HUES48 (cell line): Measurements from ENCODE around the gene CLMP.

Experiments used
- H3K27ac ChIP-seq: one replicate; pipeline ENCODE4 v1.7.0; 2013; ENCODE audit warnings: low read depth, low read length, inconsistent platforms
- H3K27me3 ChIP-seq: 2 replicates; pipeline ENCODE4 v1.6.1; 2013; ENCODE audit warnings: mild to moderate bottlenecking, low read length; ENCODE audit not compliant: control insufficient read depth, insufficient read depth
- H3K36me3 ChIP-seq: 2 replicates; pipeline ENCODE4 v1.6.1; 2013; ENCODE audit warnings: low read length; ENCODE audit not compliant: control insufficient read depth, insufficient read depth
- H3K4me1 ChIP-seq: 2 replicates; pipeline ENCODE4 v1.6.1; 2013; ENCODE audit warnings: mild to moderate bottlenecking, low read length; ENCODE audit not compliant: control insufficient read depth, insufficient read depth
- H3K4me3 ChIP-seq: 2 replicates; pipeline ENCODE4 v1.5.1; 2013; ENCODE audit warnings: mild to moderate bottlenecking, low read depth, low read length
- H3K9ac ChIP-seq: 2 replicates; pipeline ENCODE4 v1.6.1; 2013; ENCODE audit warnings: mild to moderate bottlenecking, low read depth, low read length, moderate library complexity
- H3K9me3 ChIP-seq: 2 replicates; pipeline ENCODE4 v1.6.1; 2013; ENCODE audit warnings: low read length; ENCODE audit not compliant: control insufficient read depth, insufficient read depth

The CLMP gene, protein sequence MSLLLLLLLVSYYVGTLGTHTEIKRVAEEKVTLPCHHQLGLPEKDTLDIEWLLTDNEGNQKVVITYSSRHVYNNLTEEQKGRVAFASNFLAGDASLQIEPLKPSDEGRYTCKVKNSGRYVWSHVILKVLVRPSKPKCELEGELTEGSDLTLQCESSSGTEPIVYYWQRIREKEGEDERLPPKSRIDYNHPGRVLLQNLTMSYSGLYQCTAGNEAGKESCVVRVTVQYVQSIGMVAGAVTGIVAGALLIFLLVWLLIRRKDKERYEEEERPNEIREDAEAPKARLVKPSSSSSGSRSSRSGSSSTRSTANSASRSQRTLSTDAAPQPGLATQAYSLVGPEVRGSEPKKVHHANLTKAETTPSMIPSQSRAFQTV

DNA sequence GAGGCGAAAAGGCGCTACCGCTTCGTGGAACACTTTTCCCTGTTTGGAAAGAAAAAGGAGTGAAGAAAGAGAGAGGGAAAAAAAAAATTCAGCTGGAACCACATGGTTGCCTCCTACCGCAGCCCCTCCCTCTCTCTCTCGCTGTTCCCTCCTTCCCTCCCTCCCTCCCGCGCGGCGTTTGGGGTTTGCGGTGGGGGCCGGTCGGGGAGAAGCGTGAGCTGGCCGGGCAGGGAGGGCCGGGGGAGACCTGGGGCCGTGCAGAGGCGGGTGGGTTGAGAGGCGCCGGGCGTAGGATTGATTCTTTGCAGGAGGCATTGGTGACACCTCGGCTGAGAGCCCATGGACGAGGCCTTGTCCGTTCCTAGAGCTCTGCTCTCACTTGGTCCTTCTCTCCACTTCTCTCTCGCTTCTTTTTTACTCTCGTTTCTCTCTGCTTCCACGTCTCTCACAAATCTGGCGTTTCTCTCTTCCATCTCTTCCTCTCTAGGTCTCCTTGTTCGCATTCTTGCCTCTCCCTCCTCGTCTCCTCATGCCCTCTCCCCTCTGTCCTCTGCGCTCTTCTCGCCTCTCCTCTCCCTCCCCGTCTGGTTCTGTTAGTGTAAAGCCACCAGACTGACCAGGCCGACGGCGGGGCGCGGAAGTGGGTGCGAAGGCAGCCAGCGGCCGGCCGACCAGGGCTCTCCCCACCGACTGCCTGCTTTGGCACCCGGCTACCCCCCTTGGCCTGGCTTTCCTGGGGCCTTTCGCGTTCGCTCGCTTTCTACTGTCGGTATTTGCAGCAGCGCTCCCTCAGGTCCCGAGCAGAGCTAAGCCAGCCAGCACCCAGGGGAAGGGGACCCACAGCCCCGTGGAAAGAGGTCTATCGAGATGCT, at the start of gene CLMP:
CLMP (minus strand) TSS at position 61 of the 872 bp plus-strand sequence. CDS start 308 bp downstream, outside the sequence.
- peaks cover 49% of the 10 kb centered on the region for H3K4me1 ChIP-seq
- H3K27ac ChIP-seq = peak within 1 kb of the TSS; percentile 78
- no peaks in the 10 kb centered on the region for H3K9me3 ChIP-seq
- H3K9ac ChIP-seq = peak within 1 kb of the TSS; percentile 68
- H3K27me3 ChIP-seq = peaks cover 12% of the 10 kb centered on the region; the same call in 1 of the 2 replicates
- no peaks in the 10 kb centered on the region for H3K36me3 ChIP-seq
- peak within 1 kb of the TSS; percentile 78 for H3K4me3 ChIP-seq

DNA sequence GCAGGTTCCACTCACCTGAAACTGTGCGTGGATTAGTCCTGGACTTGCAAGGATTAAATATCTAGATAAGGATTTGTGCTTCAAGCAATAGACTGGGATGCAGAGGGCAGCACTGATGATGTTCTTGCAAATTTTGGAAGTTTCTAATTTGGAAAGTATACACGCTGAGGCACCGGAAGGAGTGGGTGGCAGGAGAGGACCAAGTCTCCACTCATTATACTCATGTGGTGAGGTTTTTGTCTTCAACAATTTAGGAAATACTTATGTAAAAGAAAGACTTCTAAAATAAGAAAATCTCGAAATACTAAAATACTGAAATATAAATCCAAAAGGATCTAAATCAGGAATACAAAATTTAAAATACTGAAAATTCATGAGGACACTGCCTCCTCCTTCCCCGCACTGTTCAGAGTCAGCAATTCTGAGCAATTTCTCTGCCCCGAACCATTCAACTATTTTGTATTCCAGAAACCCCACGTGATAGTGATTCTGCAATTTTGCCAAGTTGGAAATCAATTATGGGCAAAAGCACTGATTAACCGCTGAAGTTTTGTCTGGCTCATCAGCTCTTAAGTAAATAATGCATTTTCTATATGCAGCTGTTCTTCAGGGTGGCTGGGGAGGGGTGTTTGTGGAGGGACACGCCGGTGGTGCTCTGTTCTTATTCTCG, 47.0 kb upstream of the CLMP start:
- H3K27ac ChIP-seq = no peak overlapping the region
- H3K4me1 ChIP-seq = peaks cover 16% of the 10 kb centered on the region
- H3K9ac ChIP-seq = no peak overlapping the region
- no peak overlapping the region for H3K4me3 ChIP-seq
- no peaks in the 10 kb centered on the region for H3K36me3 ChIP-seq
- H3K9me3 ChIP-seq = no peaks in the 10 kb centered on the region
- H3K27me3 ChIP-seq = no peaks in the 10 kb centered on the region

DNA sequence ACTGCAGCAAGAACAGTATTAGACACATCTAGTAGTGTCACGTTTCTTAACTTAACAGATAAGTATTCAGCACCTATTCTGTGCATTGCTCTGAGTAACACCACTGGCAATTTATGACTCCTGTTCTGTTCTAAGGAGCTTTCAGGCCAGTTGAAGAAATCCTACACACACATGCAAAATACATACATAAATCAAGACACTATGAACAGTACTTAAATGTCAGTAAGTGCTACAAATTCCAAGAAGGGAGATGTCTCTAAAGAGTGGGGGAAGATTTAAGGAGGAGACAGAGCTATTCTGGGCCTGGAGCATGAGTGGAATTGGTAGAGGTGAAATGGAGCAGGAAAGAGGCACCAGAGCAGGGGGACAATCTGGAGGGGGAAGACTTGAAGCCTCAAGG, 46.2 kb upstream of the CLMP start:
- H3K27ac ChIP-seq = no peak overlapping the region
- H3K4me3 ChIP-seq = no peak overlapping the region
- H3K36me3 ChIP-seq = no peaks in the 10 kb centered on the region
- peaks cover 16% of the 10 kb centered on the region for H3K4me1 ChIP-seq
- H3K27me3 ChIP-seq = no peaks in the 10 kb centered on the region
- no peaks in the 10 kb centered on the region for H3K9me3 ChIP-seq
- H3K9ac ChIP-seq = no peak overlapping the region

DNA sequence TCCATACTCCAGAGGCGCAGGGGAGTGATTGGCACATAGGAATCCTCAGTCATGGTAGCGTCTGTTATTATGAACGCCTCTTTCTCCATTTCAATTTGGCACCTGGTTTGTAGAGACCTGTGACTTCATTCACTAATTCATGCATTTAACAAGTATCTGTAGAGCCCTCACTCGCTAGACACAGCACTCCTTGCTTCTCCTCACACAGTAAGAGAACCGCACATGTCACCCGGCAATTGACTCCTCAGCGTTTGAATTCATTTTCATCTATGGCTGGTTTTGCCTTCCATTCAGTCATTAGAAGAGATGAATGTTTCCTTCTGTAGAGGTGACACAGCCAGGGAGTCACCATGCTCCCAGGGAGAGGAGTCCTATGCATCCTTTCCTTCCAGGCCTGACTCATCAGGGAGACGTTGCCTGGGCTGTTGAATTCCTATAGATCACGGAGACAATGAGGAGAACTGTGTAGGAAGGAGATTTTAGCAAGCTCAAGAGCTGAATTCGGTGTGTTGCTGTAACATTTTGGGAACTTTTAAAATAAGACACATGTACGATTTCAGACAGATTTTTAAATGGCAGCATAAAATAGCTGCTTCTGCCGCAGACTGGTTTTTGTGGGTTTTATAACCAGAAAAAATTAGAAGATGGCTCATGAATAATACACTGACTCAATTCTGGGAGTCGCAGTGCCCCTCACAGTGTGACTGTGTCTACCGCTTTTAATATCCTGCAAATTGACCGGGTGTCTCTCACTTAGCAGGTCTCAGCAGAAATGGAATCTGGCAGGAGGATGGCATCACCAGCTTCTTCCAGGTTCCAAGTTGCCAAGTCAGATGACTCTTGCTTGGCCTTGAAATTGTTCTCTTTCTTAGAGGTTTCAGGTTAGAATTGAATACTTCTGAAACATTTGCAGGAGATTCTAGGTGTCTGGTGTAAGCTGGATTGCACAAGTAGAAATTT, 44.4 kb upstream of the CLMP start:
- Histone ChIP-seq H3K4me3 (no peak overlapping the region), H3K36me3 (no peaks in the 10 kb centered on the region), H3K27ac (no peak overlapping the region), H3K27me3 (no peaks in the 10 kb centered on the region), H3K4me1 (peaks cover 16% of the 10 kb centered on the region), H3K9me3 (no peaks in the 10 kb centered on the region), H3K9ac (no peak overlapping the region)

DNA sequence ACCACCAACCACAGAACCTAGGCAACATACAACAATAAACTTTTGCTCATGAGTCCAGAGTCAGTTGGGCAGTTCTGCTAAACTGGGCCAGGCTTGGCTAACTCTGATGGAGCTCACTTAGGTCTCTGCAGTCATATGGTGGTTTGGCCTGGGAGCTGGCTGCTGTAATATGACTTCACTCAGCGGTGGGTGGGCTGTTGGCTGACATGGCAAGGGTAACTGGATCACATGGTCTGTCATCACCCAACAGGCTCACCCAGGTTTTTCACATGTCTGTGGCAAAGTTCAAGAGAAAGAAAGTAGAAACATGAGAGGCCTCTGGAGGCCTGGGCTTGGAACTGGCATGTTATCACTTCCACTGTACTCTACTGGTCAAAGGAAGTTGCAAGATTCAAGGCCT, 43.2 kb upstream of the CLMP start:
- Histone ChIP-seq H3K4me1 (peaks cover 4% of the 10 kb centered on the region; the same call in 1 of the 2 replicates), H3K27me3 (no peaks in the 10 kb centered on the region), H3K27ac (no peak overlapping the region), H3K4me3 (no peak overlapping the region), H3K9me3 (no peaks in the 10 kb centered on the region), H3K36me3 (no peaks in the 10 kb centered on the region), H3K9ac (no peak overlapping the region)

DNA sequence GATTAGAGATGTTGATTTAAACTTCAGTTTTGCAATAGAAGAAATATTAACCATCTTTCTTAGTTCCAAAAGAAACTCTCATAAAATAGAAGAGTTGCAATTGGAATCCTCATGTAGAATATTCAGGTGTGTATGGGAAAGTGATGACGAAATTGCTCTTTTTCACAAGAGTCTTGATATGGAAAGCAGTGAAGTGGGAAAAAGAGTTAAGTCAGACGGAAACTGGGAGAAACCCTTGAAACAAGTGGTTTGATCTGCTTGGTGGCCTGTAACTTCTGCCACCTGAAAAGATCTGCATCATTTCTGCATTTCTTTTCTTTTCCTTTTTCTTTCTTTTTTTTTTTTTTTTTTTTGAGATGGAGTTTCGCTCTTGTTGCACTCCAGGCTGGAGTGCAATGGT, 41.8 kb upstream of the CLMP start:
- H3K4me3 ChIP-seq = no peak overlapping the region
- no peak overlapping the region for H3K27ac ChIP-seq
- no peaks in the 10 kb centered on the region for H3K27me3 ChIP-seq
- H3K9ac ChIP-seq = no peak overlapping the region
- peaks cover 3% of the 10 kb centered on the region; the same call in 1 of the 2 replicates for H3K4me1 ChIP-seq
- H3K36me3 ChIP-seq = no peaks in the 10 kb centered on the region
- H3K9me3 ChIP-seq = no peaks in the 10 kb centered on the region

DNA sequence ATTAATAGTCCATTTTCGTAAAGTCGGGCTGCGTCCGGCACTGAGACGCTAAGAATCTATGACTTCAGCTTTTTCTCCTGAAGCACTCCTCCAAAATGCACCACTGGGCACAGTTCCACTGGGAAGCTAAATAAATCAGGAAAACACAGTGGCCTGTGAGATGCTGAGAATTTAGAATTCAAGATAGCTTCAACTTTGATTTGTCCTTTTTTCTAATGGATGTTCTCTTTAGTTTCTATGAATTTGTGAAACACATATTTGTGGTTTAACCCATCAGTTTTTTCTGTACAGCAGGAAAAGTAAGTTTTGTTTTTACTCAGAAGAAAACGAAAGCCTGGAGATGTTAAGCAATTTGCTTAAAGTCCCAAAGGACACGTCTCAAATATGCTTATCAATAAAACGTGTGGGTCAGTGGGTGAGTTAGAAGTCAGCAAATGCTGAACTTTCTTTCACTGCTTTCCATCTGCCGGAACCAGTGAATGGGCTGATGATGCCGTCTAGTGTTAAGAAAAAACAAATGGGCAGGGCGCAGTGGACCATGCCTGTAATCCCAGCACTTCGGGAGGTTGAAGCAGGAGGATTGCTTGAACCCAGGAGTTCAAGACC, 40.7 kb upstream of the CLMP start:
- H3K4me3 ChIP-seq = no peak overlapping the region
- H3K9ac ChIP-seq = no peak overlapping the region
- H3K27ac ChIP-seq = no peak overlapping the region
- H3K9me3 ChIP-seq = no peaks in the 10 kb centered on the region
- H3K27me3 ChIP-seq = no peaks in the 10 kb centered on the region
- H3K36me3 ChIP-seq = no peaks in the 10 kb centered on the region
- peaks cover 1% of the 10 kb centered on the region; the same call in 1 of the 2 replicates for H3K4me1 ChIP-seq

DNA sequence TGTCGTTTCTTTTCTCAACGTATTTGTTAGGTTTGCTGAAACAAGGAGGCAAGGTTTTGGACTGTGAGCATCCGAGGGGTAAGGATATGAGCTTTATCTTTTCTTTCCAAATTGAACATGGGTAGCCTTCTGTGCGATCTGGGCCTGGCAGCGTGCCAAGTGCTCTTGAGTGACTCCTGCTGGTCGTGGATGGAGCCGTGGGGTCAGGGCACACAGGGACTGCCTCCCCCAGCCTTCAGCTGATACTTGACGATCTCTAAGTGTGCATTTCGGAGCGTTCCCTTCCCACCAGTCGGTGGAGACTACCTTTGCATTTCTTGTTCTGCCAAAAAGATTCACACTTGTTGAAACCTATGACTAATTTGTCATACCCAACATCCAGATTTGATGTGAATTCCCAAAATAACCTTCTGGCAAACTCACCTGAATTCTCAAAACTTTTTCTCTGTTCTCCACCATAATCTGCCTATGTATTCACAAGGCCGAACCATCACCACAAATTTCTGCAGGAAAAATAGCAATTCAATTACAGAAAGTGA, 40.1 kb upstream of the CLMP start:
- Histone ChIP-seq H3K4me3 (no peak overlapping the region), H3K27me3 (no peaks in the 10 kb centered on the region), H3K27ac (no peak overlapping the region), H3K4me1 (no peaks in the 10 kb centered on the region; the same call in 1 of the 2 replicates), H3K36me3 (no peaks in the 10 kb centered on the region), H3K9ac (no peak overlapping the region), H3K9me3 (no peaks in the 10 kb centered on the region)

DNA sequence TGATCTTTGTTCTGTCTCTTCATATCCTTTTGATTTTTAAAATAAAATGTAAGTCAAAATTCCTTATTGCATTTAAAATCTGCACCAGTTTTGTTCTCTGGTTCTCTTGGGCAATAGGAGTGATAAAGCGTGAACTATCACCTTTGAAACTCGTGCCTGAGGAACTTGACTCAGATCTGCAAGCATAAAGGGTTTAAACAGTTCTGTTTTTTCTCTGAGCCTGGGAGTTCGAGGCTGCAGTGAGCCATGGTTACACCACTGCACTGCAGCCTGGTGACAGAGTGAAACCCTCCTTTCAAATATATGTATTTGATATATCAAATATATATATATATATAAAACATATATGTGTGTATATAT, 38.9 kb upstream of the CLMP start:
- no peaks in the 10 kb centered on the region for H3K27me3 ChIP-seq
- H3K4me3 ChIP-seq = no peak overlapping the region
- H3K9me3 ChIP-seq = no peaks in the 10 kb centered on the region
- no peaks in the 10 kb centered on the region for H3K36me3 ChIP-seq
- no peak overlapping the region for H3K9ac ChIP-seq
- H3K4me1 ChIP-seq = peaks cover 2% of the 10 kb centered on the region
- no peak overlapping the region for H3K27ac ChIP-seq
